Testis (tissue), 2 donors: ENCODE measurements around the gene ACBD6.

Experiments used
- CTCF ChIP-seq, 3 experiments: fragments of 450-650 bp in 2 of 3; fragments of 200-600 bp in 1 of 3; sonication (generic) in 1 of 3; IDR thresholded peaks; one replicate each; pipeline ENCODE4 v1.5.1; 2016 to 2019; ENCODE audit warnings: antibody characterized with exemption in 3 of 3, mild to moderate bottlenecking in 2 of 3, moderate library complexity in 1 of 3
- POLR2A ChIP-seq: fragments of 450-650 bp; IDR thresholded peaks from one replicate; pipeline ENCODE4 v1.6.1; 2017; ENCODE audit warnings: antibody characterized with exemption, mild to moderate bottlenecking, moderate library complexity

GRCh38 chr1:180488661-180489060 is 13.7 kb downstream of the ACBD6 start:
- TF ChIP-seq CTCF (IDR thresholded peaks at IDR 0.05): no peak
- no peak for TF ChIP-seq POLR2A
